ENCODE data around the gene INTS1. TPM values are rescaled to one million over a fixed set of nuclear protein-coding genes. Genes with fewer than 3 reads are reported as not detected.
A peak's percentile ranks its signal among the peaks of the same experiment; 100 is the strongest.

Gene INTS1
- polyA plus RNA-seq, 2 of the 4 experiments (the other 2 are of a cell fraction) = 14.6 to 48.1 TPM

DNA sequence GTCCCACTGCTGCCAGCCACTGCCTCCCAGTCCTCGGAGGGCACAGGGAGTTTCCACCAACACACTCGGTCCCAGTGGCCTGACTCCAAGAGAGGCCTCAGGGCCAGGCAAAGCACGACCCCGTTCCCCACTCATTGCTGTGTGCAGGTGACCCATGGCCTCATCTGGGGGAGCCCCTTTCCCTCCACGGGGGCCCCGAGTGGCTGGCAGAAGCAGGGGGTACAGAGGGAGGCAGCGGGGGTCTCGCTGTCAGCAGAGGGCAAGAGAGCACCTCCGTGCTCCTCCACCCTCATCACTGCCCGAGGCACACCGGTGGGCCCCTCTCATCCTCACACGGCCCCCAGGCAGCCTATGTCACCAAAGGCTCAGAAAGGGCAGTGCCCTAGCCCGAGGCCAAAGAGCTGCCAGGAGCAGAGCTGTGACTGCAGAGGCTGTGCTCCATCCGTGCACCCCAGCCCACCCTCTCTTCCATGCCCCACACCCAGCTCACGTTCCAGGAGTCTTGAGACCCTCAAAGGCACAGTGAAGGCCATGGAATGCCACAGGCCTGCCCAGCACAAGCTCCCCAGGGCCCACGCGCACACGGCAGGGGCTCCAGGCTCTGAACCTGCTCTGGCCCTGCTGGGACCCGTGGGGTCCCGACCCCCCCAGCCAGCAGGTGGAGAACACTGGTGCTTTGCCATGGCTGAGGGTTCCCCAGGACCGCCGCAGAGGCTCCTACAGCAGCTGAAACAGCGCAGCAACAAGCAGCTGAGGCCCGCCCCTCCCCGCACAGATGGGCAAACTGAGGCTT lies 70.9 kb downstream of the INTS1 start:
- POLR2A ChIA-PET = no interaction called here

GRCh38 chr7:1432411-1433082 lies 71.6 kb downstream of the INTS1 start:
- Histone ChIP-seq H3K27ac (no peak overlapping the region), H3K4me1 (peaks cover 4% of the 10 kb centered on the region; the same call in 2 of the 3 replicates), H3K4me3 (no peak overlapping the region), H3K9me3 (no peaks in the 10 kb centered on the region), H3K4me2 (0 out of 3 replicates have a peak overlapping the region, but pooled peaks have one; percentile 32)
- peak; percentile 60 to 66 for DNase-seq (ENCODE audit: low read depth in 1 of 2, low spot score in 1 of 2)
- ChIA-PET POLR2A (no interaction called here), CTCF (interaction anchor here (0.5 to 10.9 kb wide), 48 partner anchors 8 to 999 kb away, joined by 3 to 90 read pairs (median 4); partner anchors contain the start of gene MICALL2)
- FAIRE-seq = no peak
- 37% methylated on average over 18 of the region's 30 CpGs for WGBS (ENCODE audit: missing lambda C conversion rate)
- peak; percentile 61 to 84 for ATAC-seq
- no peak for TF ChIP-seq MAZ (IDR thresholded peaks at IDR 0.05; ENCODE audit: borderline replicate concordance, low read depth, low read length)
- TF ChIP-seq TFCP2L1 (CRISPR knock-in tag; IDR thresholded peaks at IDR 0.05) = no peak
- no peak for TF ChIP-seq PBX3 (IDR thresholded peaks at IDR 0.05)
- no peak for TF ChIP-seq ESRRA (IDR thresholded peaks at IDR 0.05; ENCODE audit: borderline replicate concordance, low read length)
- TF ChIP-seq MAX (IDR thresholded peaks at IDR 0.05) = no peak
- TF ChIP-seq PHF8 (IDR thresholded peaks at IDR 0.05; ENCODE audit: borderline replicate concordance, low read depth) = no peak
- peak; percentile 68 to 76 for TF ChIP-seq RAD21 (conservative IDR thresholded peaks at IDR 0.05 in 1 of 2, IDR thresholded peaks at IDR 0.05 in 1 of 2)
- TF ChIP-seq, protein P1, sequence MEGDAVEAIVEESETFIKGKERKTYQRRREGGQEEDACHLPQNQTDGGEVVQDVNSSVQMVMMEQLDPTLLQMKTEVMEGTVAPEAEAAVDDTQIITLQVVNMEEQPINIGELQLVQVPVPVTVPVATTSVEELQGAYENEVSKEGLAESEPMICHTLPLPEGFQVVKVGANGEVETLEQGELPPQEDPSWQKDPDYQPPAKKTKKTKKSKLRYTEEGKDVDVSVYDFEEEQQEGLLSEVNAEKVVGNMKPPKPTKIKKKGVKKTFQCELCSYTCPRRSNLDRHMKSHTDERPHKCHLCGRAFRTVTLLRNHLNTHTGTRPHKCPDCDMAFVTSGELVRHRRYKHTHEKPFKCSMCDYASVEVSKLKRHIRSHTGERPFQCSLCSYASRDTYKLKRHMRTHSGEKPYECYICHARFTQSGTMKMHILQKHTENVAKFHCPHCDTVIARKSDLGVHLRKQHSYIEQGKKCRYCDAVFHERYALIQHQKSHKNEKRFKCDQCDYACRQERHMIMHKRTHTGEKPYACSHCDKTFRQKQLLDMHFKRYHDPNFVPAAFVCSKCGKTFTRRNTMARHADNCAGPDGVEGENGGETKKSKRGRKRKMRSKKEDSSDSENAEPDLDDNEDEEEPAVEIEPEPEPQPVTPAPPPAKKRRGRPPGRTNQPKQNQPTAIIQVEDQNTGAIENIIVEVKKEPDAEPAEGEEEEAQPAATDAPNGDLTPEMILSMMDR (IDR thresholded peaks at IDR 0.05) = peak; percentile 81
- TF ChIP-seq GATA3 (IDR thresholded peaks at IDR 0.05; ENCODE audit: borderline replicate concordance) = no peak
- TF ChIP-seq FOSB (CRISPR knock-in tag; IDR thresholded peaks at IDR 0.05) = no peak
- TF ChIP-seq ZC3H11A (IDR thresholded peaks at IDR 0.05) = no peak
- no peak for TF ChIP-seq RNF2 (IDR thresholded peaks at IDR 0.05; ENCODE audit: borderline replicate concordance, low read depth)
- no peak for TF ChIP-seq REST (IDR thresholded peaks at IDR 0.05)
- TF ChIP-seq, protein P2, sequence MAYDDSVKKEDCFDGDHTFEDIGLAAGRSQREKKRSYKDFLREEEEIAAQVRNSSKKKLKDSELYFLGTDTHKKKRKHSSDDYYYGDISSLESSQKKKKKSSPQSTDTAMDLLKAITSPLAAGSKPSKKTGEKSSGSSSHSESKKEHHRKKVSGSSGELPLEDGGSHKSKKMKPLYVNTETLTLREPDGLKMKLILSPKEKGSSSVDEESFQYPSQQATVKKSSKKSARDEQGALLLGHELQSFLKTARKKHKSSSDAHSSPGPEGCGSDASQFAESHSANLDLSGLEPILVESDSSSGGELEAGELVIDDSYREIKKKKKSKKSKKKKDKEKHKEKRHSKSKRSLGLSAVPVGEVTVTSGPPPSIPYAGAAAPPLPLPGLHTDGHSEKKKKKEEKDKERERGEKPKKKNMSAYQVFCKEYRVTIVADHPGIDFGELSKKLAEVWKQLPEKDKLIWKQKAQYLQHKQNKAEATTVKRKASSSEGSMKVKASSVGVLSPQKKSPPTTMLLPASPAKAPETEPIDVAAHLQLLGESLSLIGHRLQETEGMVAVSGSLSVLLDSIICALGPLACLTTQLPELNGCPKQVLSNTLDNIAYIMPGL (CRISPR knock-in tag; IDR thresholded peaks at IDR 0.05; ENCODE audit: borderline replicate concordance) = no peak
- TF ChIP-seq USF2 (IDR thresholded peaks at IDR 0.05) = no peak

More for the DNA sequence above, 70.9 kb downstream of the INTS1 start:
- H3K27ac ChIP-seq = no peak overlapping the region
- no peak for FAIRE-seq
- CTCF ChIA-PET = interaction anchor here (0.5 to 10.9 kb wide), 37 partner anchors 8 to 999 kb away, joined by 3 to 90 read pairs (median 4); partner anchors contain the start of gene MICALL2
- peaks cover 4% of the 10 kb centered on the region; the same call in 2 of the 3 replicates for H3K4me1 ChIP-seq
- no peak overlapping the region for H3K4me3 ChIP-seq
- no peak for DNase-seq (ENCODE audit: low read depth in 1 of 2, low spot score in 1 of 2)
- no peaks in the 10 kb centered on the region for H3K9me3 ChIP-seq
- ATAC-seq = no peak
- no peak overlapping the region for H3K4me2 ChIP-seq
- 71% methylated on average over 14 of the region's 25 CpGs for WGBS (ENCODE audit: missing lambda C conversion rate)
- TF ChIP-seq POLR2AphosphoS2 (conservative IDR thresholded peaks at IDR 0.05; ENCODE audit: low read length) (no peak), CHD2 (IDR thresholded peaks at IDR 0.05; ENCODE audit: low read length, partially characterized antibody) (no peak), SMC3 (IDR thresholded peaks at IDR 0.05) (no peak), RNF2 (IDR thresholded peaks at IDR 0.05; ENCODE audit: borderline replicate concordance, low read depth) (no peak), FOSL2 (IDR thresholded peaks at IDR 0.05) (no peak), FOSL2 (CRISPR knock-in tag; IDR thresholded peaks at IDR 0.05) (no peak), FOSB (CRISPR knock-in tag; IDR thresholded peaks at IDR 0.05) (no peak), ZNF302 (CRISPR knock-in tag; IDR thresholded peaks at IDR 0.05) (no peak), HOXB5 (CRISPR knock-in tag; IDR thresholded peaks at IDR 0.05) (no peak), PHF8 (IDR thresholded peaks at IDR 0.05; ENCODE audit: borderline replicate concordance, low read depth) (no peak), MAZ (IDR thresholded peaks at IDR 0.05; ENCODE audit: borderline replicate concordance, low read depth, low read length) (no peak), GATA3 (IDR thresholded peaks at IDR 0.05; ENCODE audit: borderline replicate concordance) (no peak), CBX2 (IDR thresholded peaks at IDR 0.05; ENCODE audit: borderline replicate concordance, low read depth) (no peak), FOXS1 (CRISPR knock-in tag; IDR thresholded peaks at IDR 0.05) (no peak), NR3C1 (IDR thresholded peaks at IDR 0.05) (no peak), ZC3H11A (IDR thresholded peaks at IDR 0.05) (no peak), E2F6 (IDR thresholded peaks at IDR 0.05; ENCODE audit: borderline replicate concordance, low read depth) (no peak)

All from A549 (cell line).